ENCODE results near the gene SLC16A12. TPM values are rescaled to one million over a fixed set of nuclear protein-coding genes. Genes with fewer than 3 reads are reported as not detected.
A peak's percentile ranks its signal among the peaks of the same experiment; 100 is the strongest.

The SLC16A12 gene
- total and polyA plus RNA-seq, 2 of the 8 experiments (the other 6 are each of a cell fraction or from before 2014, with no cell fraction given) = 1.6 to 1.9 TPM

DNA sequence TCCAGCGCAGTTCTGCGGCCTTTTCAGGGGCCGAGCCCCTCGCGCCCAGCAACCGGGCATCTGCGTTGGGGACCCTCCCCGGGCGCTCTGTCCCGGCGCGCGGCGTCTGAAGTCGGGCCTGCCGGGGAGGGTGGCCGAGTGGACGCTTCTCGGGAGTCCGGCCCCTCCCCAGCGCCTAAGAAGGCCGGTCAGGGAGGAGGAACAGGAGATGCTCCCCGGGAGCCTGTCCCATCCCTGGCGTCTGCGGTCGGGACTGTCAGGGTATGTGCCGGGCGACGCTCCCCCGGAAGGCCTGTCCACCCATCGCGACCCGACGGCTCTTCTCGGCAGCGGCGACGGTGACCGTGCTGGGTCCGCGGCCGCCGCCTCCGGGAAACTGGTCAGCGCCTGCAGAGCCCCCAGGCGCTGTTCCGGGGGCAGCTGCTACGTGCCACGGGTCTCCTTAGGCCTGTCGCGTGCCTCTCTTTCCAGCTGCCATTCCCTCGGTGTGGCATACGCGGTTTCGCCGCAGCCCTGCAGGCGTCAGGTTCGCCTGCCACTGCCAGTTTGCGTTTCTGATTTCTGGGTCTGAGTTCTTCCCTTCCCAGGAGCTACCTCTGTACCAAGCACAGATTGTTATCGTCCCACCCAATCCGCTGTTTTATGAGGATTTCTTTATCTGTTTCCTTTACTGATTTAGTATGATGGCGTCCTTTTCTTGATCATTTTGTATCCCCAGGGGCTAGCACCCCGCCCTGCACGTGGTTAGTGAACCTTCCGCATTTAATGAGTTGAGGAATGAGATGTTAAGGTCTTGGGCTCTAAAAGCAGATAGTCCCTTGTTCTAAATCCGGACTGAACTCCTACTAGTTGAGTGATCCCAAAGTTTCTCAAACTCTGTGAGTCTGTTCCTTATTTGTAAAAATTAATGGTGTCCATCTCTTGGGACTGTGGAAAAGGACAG, 120.2 kb downstream of the SLC16A12 start:
- Histone ChIP-seq H2BK15ac (ENCODE audit: low read length) (no peak overlapping the region), H2AK5ac (ENCODE audit: low read depth, low read length) (no peak overlapping the region), H3K4me2 (ENCODE audit: insufficient read depth in 1 of 2, low read depth in 2 of 2, low read length in 2 of 2) (peak overlapping the region; percentile 82 to 85), H4K91ac (replicated peaks; ENCODE audit: insufficient read length, low read length) (no peak overlapping the region), H3K56ac (replicated peaks; ENCODE audit: insufficient read length, low read depth, low read length) (peak overlapping the region; percentile 14), H4K8ac (ENCODE audit: extremely low read depth, insufficient read depth, low read length) (peak overlapping the region; percentile 78), H3K4me1 (replicated peaks in 1 of 4; ENCODE audit: control insufficient read depth in 3 of 4, insufficient read depth in 4 of 4, low read length in 3 of 4) (peaks cover 0 to 10% (median 3%) of the 10 kb centered on the region in 4 experiments; a peak in 6 of 7 replicates), H3K79me2 (ENCODE audit: control insufficient read depth in 1 of 2, insufficient read depth in 2 of 2, low read length in 2 of 2) (no peaks in the 10 kb centered on the region), H3K79me1 (ENCODE audit: low read depth, low read length) (no peaks in the 10 kb centered on the region), H3K36me3 (ENCODE audit: control insufficient read depth in 2 of 4, insufficient read depth in 4 of 4, low read length in 3 of 4) (no peaks in the 10 kb centered on the region; a peak in 1 of 8 replicates), H2BK5ac (ENCODE audit: low read depth, low read length) (no peak overlapping the region; the same call in 1 of the 2 replicates), H2BK120ac (replicated peaks; ENCODE audit: low read depth, low read length) (no peak overlapping the region), H3K9ac (replicated peaks in 1 of 4; ENCODE audit: extremely low read depth in 1 of 4, low read depth in 3 of 4, low read length in 3 of 4) (peak overlapping the region in 3 of 4 experiments; percentile 46 to 72 (median 64); a peak in 4 of 7 replicates), H4K5ac (ENCODE audit: insufficient read length, low read depth, low read length) (no peak overlapping the region), H3K4ac (replicated peaks; ENCODE audit: insufficient read length, low read depth, low read length) (no peak overlapping the region), H3K27ac (ENCODE audit: low read depth, low read length) (no peak overlapping the region), H3K9me3 (ENCODE audit: insufficient read depth in 2 of 2, low read depth in 1 of 2, low read length in 1 of 2) (no peaks in the 10 kb centered on the region), H3K4me3 (ENCODE audit: extremely low read depth in 1 of 4, insufficient read depth in 2 of 4, low read depth in 3 of 4, low read length in 4 of 4) (peak overlapping the region; percentile 78 to 82 (median 80)), H3K18ac (ENCODE audit: extremely low read depth, low read length) (peak overlapping the region; percentile 71), H3K27me3 (replicated peaks in 1 of 4; ENCODE audit: control insufficient read depth in 3 of 4, extremely low read depth in 1 of 4, insufficient read depth in 3 of 4, low read length in 3 of 4) (peaks cover 0 to 20% (median 15%) of the 10 kb centered on the region in 4 experiments; a peak in 6 of 7 replicates), H2BK12ac (ENCODE audit: low read depth, low read length) (peak overlapping the region; percentile 75; the same call in 1 of the 2 replicates), H2BK20ac (ENCODE audit: low read length) (no peak overlapping the region), H2AFZ (ENCODE audit: low read length) (peak overlapping the region; percentile 64; the same call in 1 of the 2 replicates), H3K23ac (ENCODE audit: insufficient read length) (no peak overlapping the region), H4K20me1 (replicated peaks in 1 of 2; ENCODE audit: control insufficient read depth in 1 of 2, insufficient read depth in 2 of 2, low read length in 2 of 2) (no peaks in the 10 kb centered on the region), H3K23me2 (ENCODE audit: low read depth, low read length) (peaks cover 6% of the 10 kb centered on the region; the same call in 1 of the 2 replicates), H3K14ac (ENCODE audit: insufficient read length) (no peak overlapping the region)
- POLR2A ChIA-PET (ENCODE audit: partially characterized antibody) = interaction anchor here (1.0 to 1.8 kb wide), 2 partner anchors 12 to 113 kb away, joined by 3 to 7 read pairs; partner anchors contain the start of gene IFIT2
- 8% methylated on average over 63 of the region's 66 CpGs; no CpG with 5 or more reads in 1 of the 2 experiments for WGBS, 2 experiments (ENCODE audit: extremely low coverage in 1 of 2, insufficient coverage in 1 of 2, insufficient read length in 1 of 2, insufficient replicate concordance in 2 of 2, low coverage in 1 of 2, low lambda C conversion rate in 2 of 2, missing lambda C conversion rate in 1 of 2)
- CTCF ChIA-PET (ENCODE audit: partially characterized antibody) = interaction anchor here (1.1 to 1.4 kb wide), 3 partner anchors 10 to 159 kb away, joined by 3 read pairs; no protein-coding TSS in a partner anchor
- FAIRE-seq (no peak), DNase-seq (ENCODE audit: low read depth in 1 of 2, low spot score in 2 of 2) (peak in 1 of 2 experiments; percentile 81)
- TF ChIP-seq POLR2A (IDR thresholded peaks at IDR 0.05; ENCODE audit: control extremely low read depth in 1 of 2, low read depth in 2 of 2, low read length in 2 of 2) = 0 out of 3 replicates have a peak, but pooled peaks of 1 of the 2 experiments have one; percentile 3

Data from H1 (cell line).